Lower leg skin (tissue), 4 donors: ENCODE measurements around the gene PANK4. TPM values are rescaled to one million over a fixed set of nuclear protein-coding genes. Genes with fewer than 3 reads are reported as not detected.

Experiments
- DNase-seq, 2 donors: peaks; one replicate each; pipeline ENCODE4 v3.0.0-alpha.2; 2019; ENCODE audit warnings: low spot score in 2 of 2
- H3K4me3 ChIP-seq: fragments of 200-600 bp; sonication (generic); 2 replicates; pipeline ENCODE4 v1.5.1; 2017; ENCODE audit warnings: mild to moderate bottlenecking, low read depth; ENCODE audit not compliant: poor library complexity, severe bottlenecking
- CTCF ChIP-seq, 3 donors: fragments of 450-650 bp; IDR thresholded peaks; one replicate each; pipeline ENCODE4 v1.5.1; 2016; ENCODE audit warnings: antibody characterized with exemption in 3 of 3, mild to moderate bottlenecking in 3 of 3, moderate library complexity in 2 of 3
- POLR2A ChIP-seq, 2 donors: fragments of 450-650 bp; IDR thresholded peaks; one replicate each; pipeline ENCODE4 v1.6.1; 2016 to 2017; ENCODE audit warnings: antibody characterized with exemption in 2 of 2, mild to moderate bottlenecking in 1 of 2, moderate library complexity in 1 of 2
- WGBS, 2 donors: methylation state at CpG; one replicate each; pipeline ENCODE4 v1.1.5; 2018; 5-methylcytosine and 5-hydroxymethylcytosine counted together
- intact Hi-C: fragments of 100-400 bp; cut with DNase I; formaldehyde crosslinking; loops from one replicate; pipeline ENCODE4 v1.15.0; 2023; ENCODE audit warnings: low total_unique reads
- total RNA-seq, 4 donors: library from RNA; depleted of rRNA; stranded (reverse); fragments of >200 nt; gene quantifications; one replicate each; pipeline ENCODE4 v1.1.0, GENCODE V29; 2016

Gene PANK4
- total RNA-seq, 4 donors from 2014 or later, result 26.8 to 34.7 (median 32.5) TPM

DNA sequence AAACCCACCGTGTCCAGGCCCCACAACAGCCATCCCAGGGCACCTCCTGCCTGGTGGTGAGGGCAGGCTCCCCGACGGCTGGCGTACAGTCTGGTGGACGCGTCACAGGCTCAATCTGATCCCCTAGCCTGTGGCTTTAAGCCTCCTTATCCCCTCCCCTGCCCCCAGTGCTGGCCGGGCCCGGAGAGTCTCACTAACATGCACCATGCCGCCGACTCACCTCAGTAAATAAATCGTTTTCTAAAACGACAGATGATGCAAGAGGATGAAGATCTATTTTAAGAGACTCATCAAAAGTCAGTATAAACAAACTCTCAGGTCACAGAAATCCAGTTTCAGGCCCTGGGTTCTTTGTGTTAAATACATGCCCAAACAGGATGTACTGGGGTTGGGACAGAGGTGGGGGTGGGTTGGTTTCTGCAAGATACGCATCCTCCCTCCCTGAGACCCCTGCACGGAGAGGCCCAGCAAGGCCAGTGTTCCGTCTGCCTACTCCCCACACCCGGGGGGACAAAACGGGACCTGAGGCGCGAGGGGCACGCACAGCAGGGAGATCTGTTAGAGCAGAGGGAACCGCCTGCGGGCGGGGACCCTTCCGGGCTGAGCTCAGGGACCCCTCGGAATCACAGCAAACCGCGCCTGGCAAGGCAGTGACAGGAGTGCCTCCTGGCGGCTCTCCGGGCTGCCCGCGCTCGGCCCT is 3.1 kb downstream of the PANK4 start:
- TF ChIP-seq CTCF (IDR thresholded peaks at IDR 0.05) (no peak), POLR2A (IDR thresholded peaks at IDR 0.05) (no peak)
- no peak overlapping the region for H3K4me3 ChIP-seq

GRCh38 chr1:2522230-2522629 is 4.2 kb downstream of the PANK4 start:
- intact Hi-C loops, result no loop called here
- no peak for DNase-seq
- WGBS, 2 donors, result 93 to 94% methylated on average over 7 of the region's 7 CpGs
- TF ChIP-seq POLR2A (IDR thresholded peaks at IDR 0.05), result no peak
- TF ChIP-seq CTCF (IDR thresholded peaks at IDR 0.05), result no peak
- no peak overlapping the region for H3K4me3 ChIP-seq

More for the DNA sequence above, 3.1 kb downstream of the PANK4 start:
- intact Hi-C loops, result no loop called here
- WGBS, 2 donors, result 77 to 81% methylated on average over 24 to 29 of the region's 32 CpGs
- no peak for DNase-seq

GRCh38 chr1:2520806-2521205 is 5.6 kb downstream of the PANK4 start:
- DNase-seq, result no peak
- TF ChIP-seq CTCF (IDR thresholded peaks at IDR 0.05) (no peak), POLR2A (IDR thresholded peaks at IDR 0.05) (no peak)
- intact Hi-C loops, result no loop called here
- WGBS, 2 donors, result 95 to 98% methylated on average over 10 to 21 of the region's 21 CpGs
- no peak overlapping the region for H3K4me3 ChIP-seq

DNA sequence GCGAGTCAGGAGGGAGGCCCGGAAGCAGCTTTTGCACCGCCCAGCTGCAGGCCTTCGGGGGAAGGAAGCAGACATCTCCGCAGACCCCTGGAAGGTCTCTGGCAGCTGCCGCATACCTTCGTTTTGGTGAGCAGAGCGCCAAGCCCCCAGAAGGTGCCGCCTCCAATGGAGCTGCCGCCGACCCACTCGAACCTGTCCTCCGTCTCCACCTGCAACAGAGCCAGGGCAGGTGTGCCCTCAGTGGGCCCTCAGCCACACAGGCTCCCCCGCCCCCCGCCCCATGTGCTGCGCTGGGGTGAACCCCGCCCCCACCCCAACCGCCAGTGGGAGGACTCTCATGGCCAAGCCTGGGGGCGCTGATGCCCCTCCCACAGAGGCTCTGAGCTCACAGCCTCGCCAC is 6.2 kb downstream of the PANK4 start:
- WGBS, 2 donors, result 94 to 98% methylated on average over 16 to 18 of the region's 20 CpGs
- no peak for DNase-seq
- no peak overlapping the region for H3K4me3 ChIP-seq
- intact Hi-C loops, result no loop called here
- no peak for TF ChIP-seq CTCF (IDR thresholded peaks at IDR 0.05)
- no peak for TF ChIP-seq POLR2A (IDR thresholded peaks at IDR 0.05)

DNA sequence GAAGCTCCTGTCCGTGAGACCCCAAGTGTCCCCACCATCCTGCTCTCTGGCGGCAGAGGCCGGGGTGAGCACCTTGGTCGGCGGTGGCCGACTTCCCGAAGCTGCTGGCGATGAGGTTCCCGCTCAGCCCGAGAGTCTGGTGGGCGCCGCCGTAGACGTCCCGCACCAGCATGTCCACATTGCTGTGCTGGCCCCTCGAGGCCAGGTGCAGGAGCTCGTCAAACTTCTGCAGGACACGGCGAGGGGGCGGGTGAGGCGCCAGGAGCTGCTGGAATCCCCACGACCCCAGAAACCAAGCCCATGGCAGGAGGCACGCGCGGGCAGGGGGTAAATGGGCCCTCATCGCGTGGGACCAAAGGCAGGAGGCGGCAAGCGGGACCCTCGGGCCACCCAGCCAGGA is 6.7 kb downstream of the PANK4 start:
- no peak for TF ChIP-seq CTCF (IDR thresholded peaks at IDR 0.05)
- no peak for TF ChIP-seq POLR2A (IDR thresholded peaks at IDR 0.05)
- no peak for DNase-seq
- intact Hi-C loops, result no loop called here
- H3K4me3 ChIP-seq, result no peak overlapping the region
- WGBS, 2 donors, result 92 to 98% methylated on average over 22 to 23 of the region's 30 CpGs
